ENCODE results near the gene SCAANT1.

Gene SCAANT1

DNA sequence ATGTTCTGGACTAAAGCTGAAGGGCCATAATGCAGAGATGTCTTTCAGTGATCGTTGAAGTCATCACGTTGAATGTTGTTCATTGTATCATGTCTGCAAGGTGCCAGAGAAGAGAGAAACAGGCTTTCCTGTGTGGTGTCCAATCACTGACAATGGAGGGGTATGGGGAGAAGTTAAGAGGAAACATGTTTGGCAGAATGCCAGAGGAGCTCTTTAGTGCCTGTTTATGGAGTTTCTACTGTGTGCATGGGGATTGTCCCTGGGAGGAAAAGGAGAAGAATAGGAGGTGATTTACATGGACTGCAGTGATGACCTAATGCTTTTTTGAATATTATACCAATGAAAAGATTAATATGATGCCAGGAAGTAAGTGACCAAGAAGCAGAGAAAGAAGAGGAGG, 11.7 kb downstream of the SCAANT1 start:
- TF ChIP-seq GATA2 (IDR thresholded peaks at IDR 0.05; ENCODE audit: low read depth, low read length) (no peak), GATA3 (IDR thresholded peaks at IDR 0.05; ENCODE audit: low read depth, low read length) (no peak)

- no peak for TF ChIP-seq GATA2 (IDR thresholded peaks at IDR 0.05; ENCODE audit: low read depth, low read length)
- TF ChIP-seq GATA3 (IDR thresholded peaks at IDR 0.05; ENCODE audit: low read depth, low read length): no peak
Measured at GRCh38 chr3:63900010-63900409, 12.2 kb downstream of the SCAANT1 start.

DNA sequence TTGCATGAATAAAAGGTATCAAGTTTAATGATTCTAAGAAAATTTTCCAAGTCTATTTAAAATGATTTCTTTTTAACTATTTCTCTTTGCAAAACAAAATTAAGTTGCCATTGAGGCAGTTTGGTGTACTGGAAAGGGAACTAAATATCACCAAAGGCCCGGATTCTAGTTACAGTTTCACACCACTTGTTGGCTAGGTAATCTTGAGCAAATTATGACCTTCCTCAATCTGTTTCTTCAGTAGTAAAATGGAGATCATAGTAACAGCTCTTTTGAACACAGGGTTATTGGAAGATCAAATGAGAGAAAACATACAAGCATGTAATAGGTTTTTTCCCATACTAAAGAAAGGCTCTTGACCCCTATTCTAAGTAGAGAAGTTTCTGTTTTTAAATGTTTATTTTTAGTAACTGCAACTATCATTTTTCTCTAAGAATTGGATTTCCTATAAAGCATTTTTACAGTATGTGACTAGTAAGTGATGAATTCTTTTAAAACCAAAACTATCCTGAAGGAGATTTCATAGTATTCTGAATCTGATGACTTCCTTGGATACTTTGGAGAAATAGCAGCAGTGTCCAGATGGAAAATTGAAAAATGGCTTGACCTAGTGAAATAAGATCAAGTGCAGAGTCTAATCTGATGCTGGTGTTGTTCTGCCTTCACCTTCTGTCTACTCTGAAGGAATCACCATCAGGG, 15.7 kb downstream of the SCAANT1 start:
- TF ChIP-seq GATA3 (IDR thresholded peaks at IDR 0.05; ENCODE audit: low read depth, low read length) (no peak), GATA2 (IDR thresholded peaks at IDR 0.05; ENCODE audit: low read depth, low read length) (no peak)

- TF ChIP-seq GATA3 (IDR thresholded peaks at IDR 0.05; ENCODE audit: low read depth, low read length): no peak
- TF ChIP-seq GATA2 (IDR thresholded peaks at IDR 0.05; ENCODE audit: low read depth, low read length): no peak
Measured at GRCh38 chr3:63895422-63896189, 16.6 kb downstream of the SCAANT1 start.

- TF ChIP-seq GATA3 (IDR thresholded peaks at IDR 0.05; ENCODE audit: low read depth, low read length) (no peak), GATA2 (IDR thresholded peaks at IDR 0.05; ENCODE audit: low read depth, low read length) (no peak)
Measured at GRCh38 chr3:63892773-63893352, 19.3 kb downstream of the SCAANT1 start.

DNA sequence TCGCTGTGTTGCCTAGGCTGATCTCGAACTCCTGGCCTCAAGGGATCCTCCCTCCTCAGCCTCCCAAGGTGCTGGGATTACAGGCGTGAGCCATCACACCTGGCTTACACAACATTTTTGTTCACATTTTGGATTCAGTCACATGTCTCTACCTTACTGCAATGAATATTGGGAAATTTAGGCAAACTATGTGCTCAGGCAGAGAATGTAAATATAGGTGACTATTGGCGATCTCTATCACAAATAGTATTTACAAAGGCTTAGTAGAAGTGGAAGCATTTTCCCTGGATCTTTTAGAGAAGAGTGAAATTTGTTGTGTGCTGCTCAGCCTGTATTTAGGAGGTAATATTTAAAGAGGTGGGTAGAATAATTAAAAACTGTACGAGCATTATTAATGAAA, 20.7 kb downstream of the SCAANT1 start:
- TF ChIP-seq GATA2 (IDR thresholded peaks at IDR 0.05; ENCODE audit: low read depth, low read length): no peak
- TF ChIP-seq GATA3 (IDR thresholded peaks at IDR 0.05; ENCODE audit: low read depth, low read length): no peak

- TF ChIP-seq GATA2 (IDR thresholded peaks at IDR 0.05; ENCODE audit: low read depth, low read length): no peak
- no peak for TF ChIP-seq GATA3 (IDR thresholded peaks at IDR 0.05; ENCODE audit: low read depth, low read length)
Measured at GRCh38 chr3:63886858-63887257, 25.3 kb downstream of the SCAANT1 start.

GRCh38 chr3:63880653-63881052, 31.5 kb downstream of the SCAANT1 start:
- TF ChIP-seq GATA3 (IDR thresholded peaks at IDR 0.05; ENCODE audit: low read depth, low read length): no peak
- TF ChIP-seq GATA2 (IDR thresholded peaks at IDR 0.05; ENCODE audit: low read depth, low read length): no peak

DNA sequence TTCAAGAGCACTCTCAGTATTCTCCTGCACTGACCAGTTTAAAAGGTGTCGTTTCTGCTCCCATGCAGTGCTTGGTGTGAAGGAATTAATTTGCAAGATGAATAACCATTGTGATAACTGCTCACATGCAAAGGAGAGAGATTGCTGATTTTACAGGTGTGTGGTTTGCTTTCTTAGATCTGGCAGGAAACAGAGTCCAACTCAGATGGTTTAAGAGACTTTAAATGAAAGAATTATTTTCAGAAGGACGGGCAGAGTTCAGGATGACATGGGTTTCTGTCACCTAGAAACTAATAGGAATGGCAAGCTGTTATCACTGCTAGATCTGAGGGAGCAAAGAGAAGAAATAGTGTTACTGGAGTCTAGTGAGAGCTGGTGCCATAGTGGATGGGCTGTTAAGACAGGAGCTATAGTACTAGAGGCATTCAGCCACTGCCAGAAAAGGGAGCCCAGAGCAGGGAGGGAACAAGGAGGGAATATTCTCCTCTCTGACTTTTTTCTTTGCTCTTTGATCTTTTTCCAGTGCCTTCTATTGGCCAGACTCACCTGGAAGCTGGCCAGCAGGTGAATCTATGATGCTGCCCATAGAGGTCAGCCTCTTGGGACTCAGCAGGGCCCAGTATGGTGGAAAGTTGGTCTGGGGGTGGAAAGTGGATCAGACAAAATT, 33.7 kb downstream of the SCAANT1 start:
- TF ChIP-seq GATA3 (IDR thresholded peaks at IDR 0.05; ENCODE audit: low read depth, low read length) (no peak), GATA2 (IDR thresholded peaks at IDR 0.05; ENCODE audit: low read depth, low read length) (no peak)

- TF ChIP-seq GATA2 (IDR thresholded peaks at IDR 0.05; ENCODE audit: low read depth, low read length) (no peak), GATA3 (IDR thresholded peaks at IDR 0.05; ENCODE audit: low read depth, low read length) (no peak)
Measured at GRCh38 chr3:63877737-63878393, 34.3 kb downstream of the SCAANT1 start.

- TF ChIP-seq GATA2 (IDR thresholded peaks at IDR 0.05; ENCODE audit: low read depth, low read length) (no peak), GATA3 (IDR thresholded peaks at IDR 0.05; ENCODE audit: low read depth, low read length) (no peak)
Measured at GRCh38 chr3:63876260-63876659, 35.9 kb downstream of the SCAANT1 start.

- TF ChIP-seq GATA3 (IDR thresholded peaks at IDR 0.05; ENCODE audit: low read depth, low read length): no peak
- no peak for TF ChIP-seq GATA2 (IDR thresholded peaks at IDR 0.05; ENCODE audit: low read depth, low read length)
Measured at GRCh38 chr3:63875510-63875909, 36.7 kb downstream of the SCAANT1 start.

- TF ChIP-seq GATA3 (IDR thresholded peaks at IDR 0.05; ENCODE audit: low read depth, low read length): no peak
- no peak for TF ChIP-seq GATA2 (IDR thresholded peaks at IDR 0.05; ENCODE audit: low read depth, low read length)
Measured at GRCh38 chr3:63874769-63875168, 37.4 kb downstream of the SCAANT1 start.

Measured in SH-SY5Y (cell line).